GM23338 (cell line): Measurements from ENCODE around the gene CSNK1G1. TPM values are rescaled to one million over a fixed set of nuclear protein-coding genes. Genes with fewer than 3 reads are reported as not detected.

ENCODE experiments used
- ATAC-seq: fragments of 200-7000 bp; cut with Tn5 transposase; 3 replicates; pipeline ENCODE4 v1.9.1; 2020
- DNase-seq: peaks from one replicate; pipeline ENCODE4 v3.0.0-alpha.2; 2015; ENCODE audit warnings: low spot score
- H2AFZ ChIP-seq: fragments of 200-600 bp; sonication (generic); 2 replicates; pipeline ENCODE4 v1.8.0; 2016; ENCODE audit warnings: antibody characterized with exemption, mild to moderate bottlenecking, moderate library complexity
- H3F3A ChIP-seq: fragments of 200-600 bp; sonication (generic); replicated peaks from 2 replicates; pipeline ENCODE4 v1.8.0; 2017; ENCODE audit warnings: antibody characterized with exemption, mixed run types, low read depth
- H3K27ac ChIP-seq: fragments of 200-600 bp; sonication (generic); 2 replicates; pipeline ENCODE4 v1.6.1; 2016; ENCODE audit warnings: low read depth
- H3K27me3 ChIP-seq: fragments of 200-600 bp; sonication (generic); 2 replicates; pipeline ENCODE4 v1.8.0; 2016; ENCODE audit warnings: mild to moderate bottlenecking, mixed run types, moderate library complexity; ENCODE audit not compliant: insufficient read depth
- H3K36me3 ChIP-seq: fragments of 200-600 bp; sonication (generic); 2 replicates; pipeline ENCODE4 v1.8.0; 2016; ENCODE audit warnings: mild to moderate bottlenecking; ENCODE audit not compliant: insufficient read depth
- H3K4me1 ChIP-seq: fragments of 200-600 bp; sonication (generic); 2 replicates; pipeline ENCODE4 v1.8.0; 2016; ENCODE audit warnings: mild to moderate bottlenecking, moderate library complexity; ENCODE audit not compliant: insufficient read depth
- H3K4me2 ChIP-seq: fragments of 200-600 bp; sonication (generic); 2 replicates; pipeline ENCODE4 v1.7.1; 2017; ENCODE audit warnings: mixed run types
- H3K4me3 ChIP-seq: fragments of 200-600 bp; sonication (generic); 2 replicates; pipeline ENCODE4 v1.6.1; 2016; ENCODE audit warnings: mixed run types
- H3K79me2 ChIP-seq: fragments of 200-600 bp; sonication (generic); replicated peaks from 2 replicates; pipeline ENCODE4 v1.8.0; 2017; ENCODE audit warnings: mild to moderate bottlenecking; ENCODE audit not compliant: insufficient read depth
- H3K9me2 ChIP-seq: fragments of 200-600 bp; sonication (generic); 2 replicates; pipeline ENCODE4 v1.8.0; 2017; ENCODE audit not compliant: insufficient read depth
- H4K20me1 ChIP-seq: fragments of 200-600 bp; sonication (generic); replicated peaks from 2 replicates; pipeline ENCODE4 v1.8.0; 2017; ENCODE audit warnings: mild to moderate bottlenecking; ENCODE audit not compliant: insufficient read depth
- H3K27ac Mint-ChIP-seq: 2 replicates; pipeline ENCODE4 v1.8.0; 2020; ENCODE audit warnings: inconsistent platforms, mild to moderate bottlenecking, moderate library complexity, mixed read lengths
- H3K27me3 Mint-ChIP-seq: 3 replicates; pipeline ENCODE4 v1.8.0; 2022; ENCODE audit warnings: low read depth, mild to moderate bottlenecking, moderate library complexity, mixed read lengths, inconsistent platforms; ENCODE audit not compliant: insufficient read depth, poor library complexity
- H3K36me3 Mint-ChIP-seq: 3 replicates; pipeline ENCODE4 v1.8.0; 2021; ENCODE audit warnings: low read depth, mild to moderate bottlenecking, inconsistent platforms, moderate library complexity, mixed read lengths
- H3K4me1 Mint-ChIP-seq: 3 replicates; pipeline ENCODE4 v1.8.0; 2020; ENCODE audit warnings: mild to moderate bottlenecking, inconsistent platforms, mixed read lengths
- H3K4me3 Mint-ChIP-seq: 3 replicates; pipeline ENCODE4 v1.8.0; 2021; ENCODE audit warnings: moderate library complexity, mild to moderate bottlenecking, inconsistent platforms, mixed read lengths
- H3K9me3 Mint-ChIP-seq: 3 replicates; pipeline ENCODE4 v1.8.0; 2020; ENCODE audit warnings: moderate library complexity, mild to moderate bottlenecking, inconsistent platforms, mixed read lengths
- CREB1 ChIP-seq: fragments of 250-450 bp; sonication (Bioruptor Pico); IDR thresholded peaks from 2 replicates; pipeline ENCODE4 v1.5.0; 2020; ENCODE audit warnings: low read depth, mild to moderate bottlenecking, moderate library complexity
- ETS1 ChIP-seq: IDR thresholded peaks from 2 replicates; pipeline ENCODE4 v1.6.1; 2016; ENCODE audit warnings: antibody characterized with exemption
- EZH2 ChIP-seq: fragments of 200-600 bp; sonication (generic); IDR thresholded peaks from one replicate; pipeline ENCODE4 v1.8.0; 2017; ENCODE audit warnings: antibody characterized with exemption, mild to moderate bottlenecking, low read depth; ENCODE audit not compliant: unreplicated experiment
- EZH2phosphoT487 ChIP-seq: fragments of 200-600 bp; sonication (generic); IDR thresholded peaks from one replicate; pipeline ENCODE4 v1.8.1; 2018; ENCODE audit warnings: antibody characterized with exemption; ENCODE audit not compliant: unreplicated experiment
- JUNB ChIP-seq: IDR thresholded peaks from one replicate; pipeline ENCODE4 v1.6.1; 2016; ENCODE audit warnings: antibody characterized with exemption; ENCODE audit not compliant: unreplicated experiment
- NANOG ChIP-seq: IDR thresholded peaks from 2 replicates; pipeline ENCODE4 v1.6.1; 2016; ENCODE audit warnings: antibody characterized with exemption, borderline replicate concordance
- POLR2AphosphoS5 ChIP-seq: IDR thresholded peaks from 2 replicates; pipeline ENCODE4 v1.6.1; 2016; ENCODE audit warnings: antibody characterized with exemption, low read depth
- STAT1 ChIP-seq: IDR thresholded peaks from one replicate; pipeline ENCODE4 v1.6.1; 2016; ENCODE audit warnings: antibody characterized with exemption; ENCODE audit not compliant: unreplicated experiment
- ZNF331 ChIP-seq: fragments of 250-450 bp; sonication (Bioruptor Pico); IDR thresholded peaks from 2 replicates; pipeline ENCODE4 v1.5.0; 2020; ENCODE audit warnings: low read depth, mild to moderate bottlenecking, moderate library complexity
- polyA plus RNA-seq: library from polyadenylated mRNA; unstranded; fragments of >200 nt; fragmentation: Nextera tagmentation; extraction: Ambion mirVana; gene quantifications from 2 replicates; pipeline ENCODE4 v1.2.1, GENCODE V29; 2016
- total RNA-seq: library from RNA; depleted of rRNA; stranded (reverse); fragments of >200 nt; shearing (Covaris generic); gene quantifications from 2 replicates; pipeline ENCODE4 v1.2.3, GENCODE V29; 2014
- TF ChIP-seq, protein P1 (sequence below): IDR thresholded peaks from one replicate; pipeline ENCODE4 v1.6.1; 2018; ENCODE audit warnings: antibody characterized with exemption; ENCODE audit not compliant: unreplicated experiment
- TF ChIP-seq, protein P2 (sequence below), 2 experiments: fragments of 200-600 bp in 1 of 2; sonication (generic) in 1 of 2; conservative IDR thresholded peaks; 2 replicates each; pipeline versions ENCODE4 v1.5.1 to v1.6.1; 2016 to 2017; ENCODE audit warnings: antibody characterized with exemption in 2 of 2, low read depth in 2 of 2, mild to moderate bottlenecking in 2 of 2, moderate library complexity in 1 of 2

Gene CSNK1G1
- total and polyA plus RNA-seq, 2 experiments from 2014 or later: 9.3 to 13.4 TPM

- Mint-ChIP-seq H3K27me3 (no peaks in the 10 kb centered on the region), H3K27ac (no peak overlapping the region), H3K4me1 (no peaks in the 10 kb centered on the region), H3K9me3 (peaks cover 10% of the 10 kb centered on the region; the same call in 2 of the 3 replicates), H3K4me3 (no peak overlapping the region), H3K36me3 (peaks cover 13% of the 10 kb centered on the region)
- Histone ChIP-seq H3K4me2 (no peak overlapping the region), H3K36me3 (no peaks in the 10 kb centered on the region), H3K9me2 (no peaks in the 10 kb centered on the region), H3K27me3 (no peaks in the 10 kb centered on the region), H3F3A (no peaks in the 10 kb centered on the region), H2AFZ (no peak overlapping the region), H3K4me1 (no peaks in the 10 kb centered on the region), H3K4me3 (no peak overlapping the region), H4K20me1 (no peaks in the 10 kb centered on the region), H3K79me2 (no peaks in the 10 kb centered on the region), H3K27ac (no peak overlapping the region)
- no peak for DNase-seq
- TF ChIP-seq POLR2AphosphoS5: no peak
- TF ChIP-seq, protein P1, sequence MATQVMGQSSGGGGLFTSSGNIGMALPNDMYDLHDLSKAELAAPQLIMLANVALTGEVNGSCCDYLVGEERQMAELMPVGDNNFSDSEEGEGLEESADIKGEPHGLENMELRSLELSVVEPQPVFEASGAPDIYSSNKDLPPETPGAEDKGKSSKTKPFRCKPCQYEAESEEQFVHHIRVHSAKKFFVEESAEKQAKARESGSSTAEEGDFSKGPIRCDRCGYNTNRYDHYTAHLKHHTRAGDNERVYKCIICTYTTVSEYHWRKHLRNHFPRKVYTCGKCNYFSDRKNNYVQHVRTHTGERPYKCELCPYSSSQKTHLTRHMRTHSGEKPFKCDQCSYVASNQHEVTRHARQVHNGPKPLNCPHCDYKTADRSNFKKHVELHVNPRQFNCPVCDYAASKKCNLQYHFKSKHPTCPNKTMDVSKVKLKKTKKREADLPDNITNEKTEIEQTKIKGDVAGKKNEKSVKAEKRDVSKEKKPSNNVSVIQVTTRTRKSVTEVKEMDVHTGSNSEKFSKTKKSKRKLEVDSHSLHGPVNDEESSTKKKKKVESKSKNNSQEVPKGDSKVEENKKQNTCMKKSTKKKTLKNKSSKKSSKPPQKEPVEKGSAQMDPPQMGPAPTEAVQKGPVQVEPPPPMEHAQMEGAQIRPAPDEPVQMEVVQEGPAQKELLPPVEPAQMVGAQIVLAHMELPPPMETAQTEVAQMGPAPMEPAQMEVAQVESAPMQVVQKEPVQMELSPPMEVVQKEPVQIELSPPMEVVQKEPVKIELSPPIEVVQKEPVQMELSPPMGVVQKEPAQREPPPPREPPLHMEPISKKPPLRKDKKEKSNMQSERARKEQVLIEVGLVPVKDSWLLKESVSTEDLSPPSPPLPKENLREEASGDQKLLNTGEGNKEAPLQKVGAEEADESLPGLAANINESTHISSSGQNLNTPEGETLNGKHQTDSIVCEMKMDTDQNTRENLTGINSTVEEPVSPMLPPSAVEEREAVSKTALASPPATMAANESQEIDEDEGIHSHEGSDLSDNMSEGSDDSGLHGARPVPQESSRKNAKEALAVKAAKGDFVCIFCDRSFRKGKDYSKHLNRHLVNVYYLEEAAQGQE: no peak
- TF ChIP-seq ZNF331 (CRISPR knock-in tag): no peak
- TF ChIP-seq EZH2phosphoT487: no peak
- TF ChIP-seq STAT1: no peak
- TF ChIP-seq, protein P2, sequence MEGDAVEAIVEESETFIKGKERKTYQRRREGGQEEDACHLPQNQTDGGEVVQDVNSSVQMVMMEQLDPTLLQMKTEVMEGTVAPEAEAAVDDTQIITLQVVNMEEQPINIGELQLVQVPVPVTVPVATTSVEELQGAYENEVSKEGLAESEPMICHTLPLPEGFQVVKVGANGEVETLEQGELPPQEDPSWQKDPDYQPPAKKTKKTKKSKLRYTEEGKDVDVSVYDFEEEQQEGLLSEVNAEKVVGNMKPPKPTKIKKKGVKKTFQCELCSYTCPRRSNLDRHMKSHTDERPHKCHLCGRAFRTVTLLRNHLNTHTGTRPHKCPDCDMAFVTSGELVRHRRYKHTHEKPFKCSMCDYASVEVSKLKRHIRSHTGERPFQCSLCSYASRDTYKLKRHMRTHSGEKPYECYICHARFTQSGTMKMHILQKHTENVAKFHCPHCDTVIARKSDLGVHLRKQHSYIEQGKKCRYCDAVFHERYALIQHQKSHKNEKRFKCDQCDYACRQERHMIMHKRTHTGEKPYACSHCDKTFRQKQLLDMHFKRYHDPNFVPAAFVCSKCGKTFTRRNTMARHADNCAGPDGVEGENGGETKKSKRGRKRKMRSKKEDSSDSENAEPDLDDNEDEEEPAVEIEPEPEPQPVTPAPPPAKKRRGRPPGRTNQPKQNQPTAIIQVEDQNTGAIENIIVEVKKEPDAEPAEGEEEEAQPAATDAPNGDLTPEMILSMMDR (conservative IDR thresholded peaks at IDR 0.05; ENCODE audit: low read depth in 2 of 2): no peak
- no peak for TF ChIP-seq NANOG
- TF ChIP-seq EZH2: no peak
- no peak for ATAC-seq
These were observed 126.7 kb downstream of the CSNK1G1 start for GRCh38 chr15:64229129-64229724.

GRCh38 chr15:64225804-64226203 lies 130.2 kb downstream of the CSNK1G1 start:
- DNase-seq (no peak), ATAC-seq (no peak)
- no peak overlapping the region for H3K4me3 ChIP-seq
- H3K9me3 Mint-ChIP-seq: peaks cover 10% of the 10 kb centered on the region; the same call in 2 of the 3 replicates
- no peaks in the 10 kb centered on the region for H3K27me3 ChIP-seq
- no peaks in the 10 kb centered on the region for H3F3A ChIP-seq
- no peak overlapping the region for H3K27ac ChIP-seq
- no peak overlapping the region for H2AFZ ChIP-seq
- no peak overlapping the region for H3K4me3 Mint-ChIP-seq
- no peaks in the 10 kb centered on the region for H3K9me2 ChIP-seq
- no peak overlapping the region for H3K4me2 ChIP-seq
- H3K4me1 Mint-ChIP-seq: no peaks in the 10 kb centered on the region
- H3K27me3 Mint-ChIP-seq: no peaks in the 10 kb centered on the region
- no peak overlapping the region for H3K27ac Mint-ChIP-seq
- H4K20me1 ChIP-seq: no peaks in the 10 kb centered on the region
- no peaks in the 10 kb centered on the region for H3K36me3 ChIP-seq
- peaks cover 13% of the 10 kb centered on the region for H3K36me3 Mint-ChIP-seq
- no peaks in the 10 kb centered on the region for H3K79me2 ChIP-seq
- no peaks in the 10 kb centered on the region for H3K4me1 ChIP-seq
- no peak for TF ChIP-seq EZH2phosphoT487
- TF ChIP-seq CREB1 (CRISPR knock-in tag): no peak
- no peak for TF ChIP-seq STAT1
- no peak for TF ChIP-seq ZNF331 (CRISPR knock-in tag)
- no peak for TF ChIP-seq JUNB
- no peak for TF ChIP-seq ETS1
- no peak for TF ChIP-seq POLR2AphosphoS5
